NOMO-1 (cell line): ENCODE data around the gene KRT8.
"Not testable (repeated sequence)": the region's sequence is repeated elsewhere in the genome, so short reads cannot be mapped to it uniquely, and the experiment has no call there.

Experiments
- DNase-seq, 2 experiments: peaks; one replicate each; lab custom pipeline; 2025; ENCODE audit not compliant: unreplicated experiment in 2 of 2; lab: John Stamatoyannopoulos, UW

The KRT8 gene

GRCh38 chr12:52903285-52903854 lies 1.5 kb downstream of the KRT8 start:
- DNase-seq: peak; percentile 70 to 72

DNA sequence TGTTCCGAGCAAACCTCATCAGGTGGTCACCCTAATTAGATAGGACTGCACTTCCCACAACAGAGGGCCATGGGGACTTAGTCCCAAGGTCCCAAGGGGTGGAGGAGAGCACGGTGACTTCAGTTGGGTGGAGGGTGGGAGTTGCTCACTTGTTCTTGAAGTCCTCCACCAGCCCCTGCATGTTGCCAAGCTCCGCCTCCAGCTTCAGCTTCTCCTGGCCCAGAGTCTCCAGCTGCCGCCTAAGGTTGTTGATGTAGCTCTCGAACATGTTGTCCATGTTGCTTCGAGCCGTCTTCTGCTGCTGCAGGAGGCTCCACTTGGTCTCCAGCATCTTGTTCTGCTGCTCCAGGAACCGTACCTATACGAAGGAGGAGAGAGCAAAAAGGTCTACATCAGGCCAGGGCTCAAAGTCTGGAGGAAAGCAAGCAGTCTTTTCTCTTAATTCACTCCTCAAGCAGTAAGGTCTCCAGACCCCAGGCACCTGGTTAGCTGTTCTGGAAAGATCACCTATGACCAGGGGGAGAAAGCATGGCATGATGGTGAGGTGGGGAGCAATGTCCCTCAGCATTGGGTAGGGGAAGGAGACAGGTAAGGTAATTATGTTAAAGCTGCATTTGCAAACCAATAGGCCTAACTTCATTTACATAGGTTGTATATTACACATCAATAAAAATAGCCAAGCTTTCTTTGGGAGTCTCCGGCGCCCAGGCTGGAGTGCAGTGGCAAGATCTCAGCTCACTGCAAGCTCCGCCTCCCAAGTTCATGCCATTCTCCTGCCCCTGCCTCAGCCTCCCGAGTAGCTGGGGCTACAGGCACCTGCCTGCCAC lies 2.9 kb downstream of the KRT8 start:
- no peak for DNase-seq

GRCh38 chr12:52900896-52901714 lies 3.8 kb downstream of the KRT8 start:
- no peak for DNase-seq

- DNase-seq: no peak
Measured at GRCh38 chr12:52900166-52900895, 4.5 kb downstream of the KRT8 start.

GRCh38 chr12:52899338-52900035 lies 5.4 kb downstream of the KRT8 start:
- no peak for DNase-seq

- DNase-seq: no peak
Measured at GRCh38 chr12:52896190-52897100, 8.4 kb downstream of the KRT8 start.

- DNase-seq: no peak
Measured at GRCh38 chr12:52895726-52896189, 9.1 kb downstream of the KRT8 start.

GRCh38 chr12:52892974-52893373 lies 11.9 kb downstream of the KRT8 start:
- DNase-seq: no peak

DNA sequence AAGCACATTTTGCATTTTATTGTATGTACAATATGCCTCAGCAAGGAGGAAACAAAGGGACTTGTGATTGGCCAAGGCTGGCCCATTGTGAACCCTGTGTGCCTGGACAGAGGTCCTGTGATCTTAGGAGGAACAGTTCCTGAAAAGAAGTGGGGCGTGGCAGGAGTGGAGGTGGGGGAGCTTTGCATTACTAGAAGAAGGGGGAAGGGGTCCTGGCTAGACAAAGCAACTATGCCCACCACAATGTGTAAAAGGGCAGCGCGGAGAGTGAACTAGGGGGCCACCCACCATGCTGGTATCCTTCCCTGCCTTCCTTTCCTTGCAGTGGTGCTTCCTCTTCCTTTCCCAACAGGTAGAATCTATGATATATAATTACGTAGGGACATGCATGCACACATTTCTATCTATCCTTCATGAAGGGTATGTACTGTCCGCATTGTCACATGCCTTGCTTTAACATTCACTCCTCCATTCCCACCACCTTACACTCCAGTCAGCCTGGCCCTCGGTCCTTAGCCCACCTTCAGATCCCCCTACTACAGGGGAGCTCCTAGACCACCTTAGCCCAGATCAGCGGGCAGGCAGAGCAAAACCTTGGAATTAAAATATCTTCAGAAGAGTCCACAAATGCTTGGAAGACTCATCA lies 12.5 kb downstream of the KRT8 start:
- no peak for DNase-seq

DNA sequence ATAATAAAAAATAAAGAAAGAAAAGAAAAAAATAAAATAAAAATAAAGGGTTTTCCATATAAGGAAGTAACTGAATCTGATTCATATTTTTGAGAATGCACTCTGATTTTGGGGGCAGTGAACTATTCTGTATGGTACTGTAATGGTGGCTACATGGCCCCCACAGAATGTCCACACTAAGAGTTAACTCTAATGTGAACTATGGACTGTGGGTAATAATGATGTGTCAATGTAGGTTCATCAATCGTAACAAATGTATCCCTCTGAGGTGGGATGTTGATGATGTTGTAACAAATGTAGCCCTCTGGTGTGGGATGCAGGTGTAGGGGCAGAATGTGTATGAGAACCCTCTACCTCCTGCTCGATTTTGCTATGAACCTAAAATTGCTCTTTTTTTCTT lies 13.8 kb downstream of the KRT8 start:
- no peak for DNase-seq

- no peak for DNase-seq
Measured at GRCh38 chr12:52890417-52890816, 14.5 kb downstream of the KRT8 start.

DNA sequence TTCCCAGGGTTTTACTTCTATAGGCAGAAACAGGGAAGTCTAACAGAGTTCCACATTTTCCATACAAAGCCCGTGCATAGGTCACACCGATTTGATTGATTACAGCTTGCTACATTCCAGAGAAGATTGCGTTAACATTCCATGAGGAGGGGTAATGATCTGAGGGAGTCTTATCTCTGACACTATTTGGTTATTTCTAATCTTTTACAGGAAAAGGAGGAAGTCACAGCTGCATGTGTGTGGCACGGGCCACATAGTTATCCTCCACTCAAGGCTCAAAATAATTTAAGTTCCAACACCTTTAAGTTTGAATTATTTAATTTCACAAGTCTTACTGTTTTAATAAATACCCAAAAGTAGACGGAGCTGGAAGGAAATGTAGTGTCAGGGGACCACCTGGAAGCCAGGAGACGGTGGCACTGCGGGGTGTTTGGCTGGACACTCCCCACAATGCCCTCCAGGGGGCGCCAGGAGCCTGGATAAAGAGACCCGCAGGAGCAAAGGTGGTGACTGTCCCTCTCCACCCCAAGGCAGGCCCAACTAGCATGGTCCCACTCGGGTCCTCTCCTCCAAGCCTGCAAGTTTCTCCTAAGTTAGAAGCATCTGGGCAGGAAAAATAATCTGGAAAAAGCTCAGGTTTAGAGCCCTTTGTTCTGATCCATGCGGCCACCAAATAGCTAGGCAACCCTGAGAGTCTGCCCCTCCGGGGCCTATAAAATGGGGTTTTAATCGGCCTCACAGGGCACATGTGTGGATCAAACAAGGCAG lies 20.2 kb downstream of the KRT8 start:
- peak; percentile 22 to 57 for DNase-seq

- DNase-seq: not testable (repeated sequence)
Measured at GRCh38 chr12:52880499-52880898, 24.4 kb downstream of the KRT8 start.

DNA sequence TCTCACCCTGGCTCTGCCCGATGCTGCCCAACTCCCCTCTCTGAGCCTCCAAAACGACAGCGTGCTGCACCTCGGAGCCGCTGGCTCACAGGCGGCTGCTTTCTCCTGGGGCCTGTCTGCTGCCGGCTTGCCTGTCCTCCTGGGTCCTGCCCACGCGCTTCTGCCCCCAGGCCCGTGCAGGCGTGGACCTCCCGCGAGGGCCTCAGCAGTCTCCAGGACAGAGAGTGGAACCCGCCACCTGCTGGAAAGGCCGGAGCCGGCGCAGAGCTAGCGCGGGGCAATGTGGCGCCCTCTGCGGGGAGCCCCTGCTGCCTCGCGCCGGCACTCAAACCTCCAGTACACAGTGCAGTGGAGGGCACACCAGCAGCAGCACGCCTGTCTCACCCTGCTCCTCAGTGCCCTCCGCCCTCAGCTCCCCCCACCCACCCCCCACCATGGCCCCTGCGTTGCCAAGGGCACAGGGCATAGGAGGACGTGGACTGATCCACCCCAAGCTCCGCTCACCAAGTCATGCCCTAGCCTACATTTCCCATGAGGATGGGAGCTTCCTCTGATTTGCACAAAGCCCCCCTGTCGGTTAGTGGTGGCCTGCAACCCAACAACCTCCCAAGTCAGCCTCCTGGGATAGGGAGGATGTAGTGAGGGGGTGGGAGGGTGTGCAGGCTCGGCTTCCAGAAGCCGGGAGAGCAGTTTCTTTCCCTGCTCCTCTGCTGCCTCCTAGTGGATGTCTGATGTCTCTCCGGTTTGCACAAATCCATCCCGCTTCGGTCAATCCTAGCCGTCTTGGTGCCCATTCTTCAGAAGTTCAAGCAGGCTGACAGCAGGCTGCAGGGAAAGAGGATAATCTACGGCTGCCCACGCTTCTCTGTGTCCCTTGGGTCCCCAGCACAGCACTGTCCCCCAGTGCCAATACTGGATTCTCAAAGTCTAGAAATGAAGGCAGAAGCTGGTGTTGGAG lies 25.2 kb downstream of the KRT8 start:
- peak; percentile 72 to 76 for DNase-seq

- no peak for DNase-seq
Measured at GRCh38 chr12:52878507-52879393, 26.1 kb downstream of the KRT8 start.

DNA sequence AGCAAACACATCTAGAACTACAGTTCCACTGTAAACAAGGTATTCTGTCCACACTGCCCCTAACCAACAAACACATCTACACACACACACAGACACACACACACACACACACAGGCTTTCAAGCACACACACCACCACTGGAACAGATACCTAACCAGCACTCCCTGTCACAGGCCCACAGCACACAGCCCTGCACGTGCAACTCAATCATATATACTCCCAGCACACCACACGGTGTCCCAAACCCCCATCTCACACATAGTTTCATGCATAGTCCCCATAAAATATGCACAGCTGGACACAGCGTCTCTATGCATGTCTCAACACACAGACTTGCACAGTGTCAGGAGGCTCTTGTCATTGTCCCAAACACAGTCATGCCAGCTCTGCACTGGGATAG lies 27.6 kb downstream of the KRT8 start:
- no peak for DNase-seq
